ENCODE measurements around the gene GABRR3. TPM values are rescaled to one million over a fixed set of nuclear protein-coding genes. Genes with fewer than 3 reads are reported as not detected.
A peak's percentile ranks its signal among the peaks of the same experiment; 100 is the strongest.

The GABRR3 gene
- total RNA-seq = not detected
- long read RNA-seq = 0 reads

- DNase-seq (no peak), ATAC-seq (no peak)
- intact Hi-C loops (cut with DNase I) = loop anchor here in 1 of 2 donors (5.0 kb wide), 1 partner anchor 292 kb away; no protein-coding TSS in a partner anchor
Observed at GRCh38 chr3:98035208-98035607, at the start of gene GABRR3. GABRR3 (minus strand) TSS chr3:98035315; CDS start chr3:98034987, 328 bp downstream.

- DNase-seq (no peak), ATAC-seq (no peak)
- intact Hi-C loops (cut with DNase I) = no loop called here
Observed at GRCh38 chr3:98073486-98073885, 38.4 kb upstream of the GABRR3 start.

DNA sequence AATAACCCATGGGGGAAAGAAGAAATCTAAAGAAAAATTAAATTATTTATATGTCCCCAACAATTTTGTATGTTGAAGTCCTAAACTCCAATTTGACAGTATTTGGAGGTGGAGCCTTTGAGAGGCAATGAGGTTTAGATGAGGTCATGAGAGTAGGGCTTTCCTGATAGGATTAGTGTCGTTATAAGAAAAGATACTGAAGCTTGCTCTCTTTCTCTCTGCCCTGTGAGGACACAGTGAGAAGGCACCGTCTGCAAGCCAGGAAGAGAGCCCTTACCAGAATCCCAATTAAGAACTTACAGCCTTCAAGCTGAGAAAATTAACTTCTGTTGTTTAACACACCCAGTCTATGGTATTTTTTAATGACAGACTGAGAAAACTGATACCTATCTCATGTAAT lies 35.7 kb upstream of the GABRR3 start:
- intact Hi-C loops (cut with DNase I) = no loop called here
- ATAC-seq (no peak), DNase-seq (no peak)

DNA sequence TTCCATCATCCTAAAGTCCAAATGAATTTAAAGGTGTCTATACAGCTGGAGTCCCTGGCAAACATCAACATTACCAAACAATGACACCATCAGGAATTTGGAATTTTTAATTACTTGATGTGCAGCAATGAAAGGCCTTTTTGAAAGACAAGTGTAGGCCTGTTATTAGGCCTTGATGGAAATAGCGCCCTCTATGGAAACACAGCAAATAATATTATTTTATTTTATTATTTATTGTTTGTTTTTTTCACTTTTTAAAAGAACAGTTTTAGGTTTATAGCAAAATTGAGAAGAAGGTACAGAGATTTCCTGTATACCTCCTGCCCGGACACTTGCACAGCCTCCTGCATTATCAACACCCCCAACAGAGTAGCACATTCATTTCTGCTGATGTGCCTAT lies 33.7 kb upstream of the GABRR3 start:
- intact Hi-C loops (cut with DNase I) = no loop called here
- ATAC-seq (no peak), DNase-seq (no peak)

DNA sequence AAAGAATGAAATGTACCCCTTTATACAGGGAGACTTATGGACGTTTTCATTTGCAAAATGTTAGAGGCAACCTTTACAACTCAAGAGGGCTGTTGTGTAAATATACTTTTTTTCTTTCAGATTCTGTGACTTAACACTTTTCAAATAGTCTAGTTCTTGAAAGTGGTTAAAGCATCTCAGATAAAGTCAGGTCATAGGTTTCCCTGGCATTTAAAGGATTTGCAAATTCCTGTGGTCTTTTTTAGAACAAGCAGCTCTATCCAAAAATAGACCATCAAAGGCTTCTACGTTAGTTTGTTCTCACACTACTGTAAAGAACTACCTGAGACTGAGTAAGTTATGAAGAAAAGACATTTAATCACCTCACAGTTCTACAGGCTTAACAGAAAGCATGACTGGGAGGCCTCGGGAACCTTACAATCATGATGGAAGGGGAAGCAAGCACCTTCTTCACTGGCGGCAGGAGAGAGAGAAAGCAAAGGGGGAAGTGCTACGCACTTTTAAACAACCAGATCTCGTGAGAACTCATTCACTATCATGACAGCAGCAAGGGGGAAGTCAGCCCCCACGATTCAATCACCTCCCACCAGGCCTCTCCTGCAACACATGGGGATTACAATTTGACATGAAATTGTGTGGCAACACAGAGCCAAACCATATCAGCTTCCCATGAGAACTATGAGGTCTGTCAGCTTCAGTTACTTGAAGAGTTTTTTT lies 23.3 kb upstream of the GABRR3 start:
- intact Hi-C loops (cut with DNase I) = no loop called here
- DNase-seq (no peak), ATAC-seq (no peak)

GRCh38 chr3:98057631-98058030 lies 22.5 kb upstream of the GABRR3 start:
- DNase-seq = no peak
- intact Hi-C loops (cut with DNase I) = no loop called here
- ATAC-seq = no peak

DNA sequence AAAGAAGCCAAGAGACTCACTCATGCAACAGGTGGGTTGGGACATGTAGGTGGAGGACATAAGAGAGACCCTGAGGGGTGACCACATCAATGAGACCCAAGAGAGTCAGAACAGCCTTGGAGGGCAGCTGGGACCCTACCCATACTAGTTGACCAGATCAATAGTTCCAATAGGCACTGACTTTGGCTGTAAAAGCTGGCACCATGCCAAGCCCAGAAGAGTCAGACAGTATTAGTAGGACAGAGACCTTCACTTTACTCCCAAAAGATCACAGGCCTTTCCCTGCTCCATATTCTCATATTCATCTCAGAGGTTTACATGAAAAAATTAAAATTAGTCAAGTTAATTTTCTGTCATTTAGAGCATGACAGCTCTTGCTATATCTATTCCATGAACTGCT lies 20.9 kb upstream of the GABRR3 start:
- ATAC-seq (no peak), DNase-seq (no peak)
- intact Hi-C loops (cut with DNase I) = no loop called here

- no peak for DNase-seq
- no peak for ATAC-seq
- intact Hi-C loops (cut with DNase I) = no loop called here
Observed at GRCh38 chr3:98049271-98049670, 14.2 kb upstream of the GABRR3 start.

DNA sequence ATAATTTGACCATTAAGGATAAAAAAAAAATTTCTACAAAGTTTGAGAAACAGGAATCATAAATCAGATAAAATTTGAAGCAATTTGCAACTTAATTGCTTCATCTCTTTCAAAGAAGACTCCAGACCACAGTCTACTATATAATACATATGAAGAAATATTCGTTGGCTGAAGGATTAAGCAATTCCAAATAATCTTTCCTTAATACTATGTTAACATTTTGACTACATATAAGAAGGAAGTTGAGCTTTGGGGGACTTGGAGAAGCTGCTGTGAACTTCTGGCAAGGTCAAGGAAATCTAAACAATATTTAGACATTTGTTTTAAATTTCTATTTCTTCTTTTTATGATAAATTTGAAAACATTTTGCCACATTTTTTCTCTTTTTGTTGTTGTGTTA lies 13.5 kb upstream of the GABRR3 start:
- no peak for DNase-seq
- ATAC-seq = no peak
- intact Hi-C loops (cut with DNase I) = no loop called here

DNA sequence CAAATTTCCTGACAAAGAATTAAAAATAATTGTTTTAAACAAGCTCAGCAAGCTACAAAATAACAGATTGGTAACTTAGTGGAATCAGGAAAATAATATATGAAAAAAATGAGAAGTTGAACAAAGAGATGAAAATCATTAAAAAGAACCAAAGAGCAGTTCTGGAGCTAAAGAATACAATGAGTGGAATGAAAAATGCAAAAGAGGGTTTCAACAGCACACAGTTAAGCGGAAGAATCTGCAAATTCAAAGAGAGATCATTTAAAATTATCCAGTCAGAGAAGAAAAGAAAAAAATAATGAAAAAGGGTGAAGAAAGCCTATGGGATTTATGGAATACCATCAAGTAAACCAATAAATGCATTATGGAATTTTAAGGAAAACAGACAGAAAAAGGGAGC lies 6.2 kb upstream of the GABRR3 start:
- no peak for DNase-seq
- intact Hi-C loops (cut with DNase I) = no loop called here
- no peak for ATAC-seq

GRCh38 chr3:98039322-98040024 lies 4.4 kb upstream of the GABRR3 start:
- peak; percentile 87 to 89 for ATAC-seq

DNA sequence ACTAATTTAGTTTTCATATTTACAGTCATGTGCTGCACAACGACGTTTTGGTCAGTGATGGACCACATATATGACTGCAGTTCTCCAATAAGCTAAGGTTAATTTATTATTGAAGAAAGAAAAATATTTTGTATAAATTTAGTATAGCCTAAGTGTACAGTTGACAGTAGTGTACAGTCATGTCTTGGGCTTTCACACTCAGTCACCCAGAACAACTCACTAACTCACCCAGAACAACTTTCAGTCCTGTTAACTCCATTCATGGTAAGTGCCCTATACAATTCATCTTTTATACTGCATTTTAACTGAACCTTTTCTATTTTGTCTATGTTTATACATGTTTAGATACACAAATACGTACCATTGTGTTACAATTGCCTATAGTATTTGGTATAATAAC lies 3.8 kb upstream of the GABRR3 start:
- DNase-seq = no peak
- intact Hi-C loops (cut with DNase I) = loop anchor here in 1 of 2 donors (5.0 kb wide), 1 partner anchor 288 kb away; no protein-coding TSS in a partner anchor
- no peak for ATAC-seq

More at GRCh38 chr3:98039322-98040024, 4.4 kb upstream of the GABRR3 start:
- intact Hi-C loops (cut with DNase I) = loop anchor here in 1 of 2 donors (5.0 kb wide), 1 partner anchor 288 kb away; no protein-coding TSS in a partner anchor
- DNase-seq = peak; percentile 57

GRCh38 chr3:98038286-98038685 lies 3.2 kb upstream of the GABRR3 start:
- DNase-seq (no peak), ATAC-seq (no peak)
- intact Hi-C loops (cut with DNase I) = loop anchor here in 1 of 2 donors (5.0 kb wide), 1 partner anchor 289 kb away; no protein-coding TSS in a partner anchor

DNA sequence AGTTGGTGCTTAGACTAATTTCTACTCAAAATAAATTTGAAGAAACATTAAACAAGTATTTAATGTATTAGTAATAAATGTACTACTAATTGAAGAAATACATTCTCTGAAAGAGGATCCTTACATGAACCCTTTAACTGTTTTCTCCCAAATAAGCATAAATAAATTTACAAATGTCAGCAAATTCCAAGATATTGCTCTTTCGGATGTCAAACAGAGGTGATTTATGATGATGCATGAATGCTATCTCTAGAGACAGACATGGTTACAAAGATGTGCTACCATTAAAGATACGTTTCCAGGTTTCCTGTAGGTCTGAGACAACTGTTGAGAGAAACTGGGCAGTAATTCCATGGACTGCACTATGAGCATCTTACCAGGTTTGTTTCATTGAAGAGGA lies 629 bp downstream of the GABRR3 start:
- ATAC-seq (no peak), DNase-seq (no peak)
- intact Hi-C loops (cut with DNase I) = no loop called here

DNA sequence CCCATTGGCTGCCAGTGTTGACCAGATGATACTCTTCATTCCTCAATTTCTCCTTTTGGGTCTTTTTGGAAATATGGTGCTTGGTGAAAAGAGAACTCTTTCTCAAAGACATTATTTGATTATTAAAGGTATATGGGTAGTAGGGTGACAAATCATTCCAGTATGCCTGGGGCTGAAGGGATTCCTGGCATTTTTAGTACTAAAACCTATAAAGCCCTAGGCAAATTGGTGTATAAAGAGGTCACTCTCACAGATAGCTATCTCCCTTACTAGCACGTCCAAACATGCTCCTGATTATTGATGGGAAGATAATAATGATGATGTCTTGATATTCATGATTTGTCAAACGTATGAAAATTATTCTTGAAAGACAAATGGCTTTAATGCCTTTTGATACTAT lies 1.1 kb downstream of the GABRR3 start:
- ATAC-seq = no peak
- no peak for DNase-seq
- intact Hi-C loops (cut with DNase I) = no loop called here

DNA sequence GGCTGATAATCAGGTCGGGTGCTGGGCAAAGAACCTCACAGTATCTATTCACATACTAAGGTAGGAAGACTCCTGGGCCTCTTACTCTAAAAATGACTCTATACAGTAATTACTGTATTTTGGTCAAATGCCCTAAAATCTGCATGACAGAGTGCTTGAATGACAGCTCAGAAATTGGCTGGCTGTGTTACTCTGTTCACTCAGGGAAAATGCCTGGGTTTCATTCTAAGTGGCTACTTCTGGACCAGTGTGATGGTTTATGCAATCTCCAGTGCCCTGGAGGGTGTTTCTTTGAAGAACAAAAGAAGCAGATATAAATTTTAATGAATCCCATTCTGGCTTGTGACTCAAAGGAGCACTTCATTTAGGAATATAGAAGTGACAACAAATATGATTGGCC lies 2.2 kb downstream of the GABRR3 start:
- intact Hi-C loops (cut with DNase I) = no loop called here
- no peak for ATAC-seq
- DNase-seq = no peak

- ATAC-seq = no peak
- intact Hi-C loops (cut with DNase I) = no loop called here
Observed at GRCh38 chr3:98032265-98032664, 2.9 kb downstream of the GABRR3 start.

GRCh38 chr3:98029083-98029482 lies 6.0 kb downstream of the GABRR3 start:
- intact Hi-C loops (cut with DNase I) = no loop called here
- DNase-seq (no peak), ATAC-seq (no peak)

More at GRCh38 chr3:98032265-98032664, 2.9 kb downstream of the GABRR3 start:
- DNase-seq = no peak

DNA sequence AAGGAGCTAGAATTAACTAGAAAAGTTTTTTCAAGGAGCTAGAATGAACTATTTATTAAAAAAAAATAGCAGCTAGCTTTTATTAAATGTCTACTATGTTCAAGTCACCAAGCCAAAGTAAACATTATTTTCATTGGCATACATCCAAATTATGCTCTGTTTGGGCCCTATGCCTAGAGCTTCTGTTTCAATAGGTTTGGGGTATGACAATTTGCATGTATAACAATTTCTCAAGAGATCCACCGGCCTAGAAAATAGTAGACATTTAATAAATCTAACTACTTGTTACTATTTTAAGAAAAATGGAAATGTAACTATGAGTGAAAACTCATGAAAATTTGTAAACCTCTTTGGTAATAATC lies 8.0 kb downstream of the GABRR3 start:
- no peak for DNase-seq
- intact Hi-C loops (cut with DNase I) = no loop called here

GRCh38 chr3:98026425-98027084 lies 8.6 kb downstream of the GABRR3 start:
- ATAC-seq = no peak
- DNase-seq = no peak
- intact Hi-C loops (cut with DNase I) = no loop called here

More for the DNA sequence above, 8.0 kb downstream of the GABRR3 start:
- no peak for ATAC-seq
